8988T (cell line): ENCODE results near the gene DPH3.

ENCODE experiments used
- DNase-seq: peaks from one replicate; pipeline ENCODE4 v3.0.0; 2011

DPH3 gene

GRCh38 chr3:16253601-16254000 lies 11.1 kb downstream of the DPH3 start:
- DNase-seq = no peak

DNA sequence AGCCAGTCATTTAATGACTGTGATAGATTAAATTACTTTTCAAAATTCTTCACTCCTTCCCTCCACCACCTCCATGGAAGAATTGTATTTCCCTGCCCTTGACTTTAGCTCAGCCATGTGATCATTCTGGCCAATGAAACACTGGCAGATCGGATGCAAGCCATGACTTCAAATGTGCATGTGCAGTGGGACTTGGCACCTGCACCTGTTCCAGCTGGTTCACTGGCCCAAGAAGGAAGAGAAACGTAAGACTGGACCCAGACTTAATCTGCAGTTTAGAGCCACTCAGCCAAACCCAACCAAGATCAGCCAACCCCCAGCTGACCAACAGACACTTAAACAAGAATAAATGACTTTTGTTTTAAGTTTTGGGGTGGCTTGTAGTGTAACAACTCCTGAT lies 11.8 kb downstream of the DPH3 start:
- DNase-seq = no peak

DNA sequence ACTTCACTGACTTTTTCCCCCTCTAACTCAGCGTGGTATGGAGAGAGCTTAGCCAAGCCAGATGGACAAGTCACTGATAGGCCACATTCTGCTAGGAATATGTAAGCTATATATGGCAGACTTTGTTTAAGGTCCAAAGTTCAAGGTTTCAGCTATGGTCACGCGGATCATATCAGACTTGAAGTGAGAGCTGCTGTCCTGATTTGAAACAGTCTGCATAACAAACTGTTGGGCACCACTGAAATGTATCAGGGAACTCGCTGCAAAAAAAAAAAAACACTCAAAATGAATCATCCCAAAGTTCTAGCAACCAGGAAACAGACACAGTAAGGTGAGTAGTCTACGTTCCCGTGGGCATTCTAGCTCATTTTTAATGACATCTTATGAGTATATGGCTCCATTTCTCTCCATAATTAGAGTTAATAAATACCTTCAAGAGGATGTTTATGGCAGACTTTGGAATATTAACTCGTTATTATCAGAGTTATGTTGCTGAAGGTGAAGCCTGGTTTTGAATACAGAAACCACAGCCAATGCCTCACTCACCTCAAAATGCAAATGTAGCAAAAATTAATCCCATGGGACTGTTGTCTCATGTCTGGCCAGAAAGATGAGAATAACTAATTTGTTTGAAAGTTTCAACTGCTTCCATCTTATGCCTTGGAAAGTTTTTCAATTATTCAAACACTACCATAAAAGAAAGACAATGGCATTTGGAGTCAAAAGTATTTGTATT lies 12.3 kb downstream of the DPH3 start:
- no peak for DNase-seq

DNA sequence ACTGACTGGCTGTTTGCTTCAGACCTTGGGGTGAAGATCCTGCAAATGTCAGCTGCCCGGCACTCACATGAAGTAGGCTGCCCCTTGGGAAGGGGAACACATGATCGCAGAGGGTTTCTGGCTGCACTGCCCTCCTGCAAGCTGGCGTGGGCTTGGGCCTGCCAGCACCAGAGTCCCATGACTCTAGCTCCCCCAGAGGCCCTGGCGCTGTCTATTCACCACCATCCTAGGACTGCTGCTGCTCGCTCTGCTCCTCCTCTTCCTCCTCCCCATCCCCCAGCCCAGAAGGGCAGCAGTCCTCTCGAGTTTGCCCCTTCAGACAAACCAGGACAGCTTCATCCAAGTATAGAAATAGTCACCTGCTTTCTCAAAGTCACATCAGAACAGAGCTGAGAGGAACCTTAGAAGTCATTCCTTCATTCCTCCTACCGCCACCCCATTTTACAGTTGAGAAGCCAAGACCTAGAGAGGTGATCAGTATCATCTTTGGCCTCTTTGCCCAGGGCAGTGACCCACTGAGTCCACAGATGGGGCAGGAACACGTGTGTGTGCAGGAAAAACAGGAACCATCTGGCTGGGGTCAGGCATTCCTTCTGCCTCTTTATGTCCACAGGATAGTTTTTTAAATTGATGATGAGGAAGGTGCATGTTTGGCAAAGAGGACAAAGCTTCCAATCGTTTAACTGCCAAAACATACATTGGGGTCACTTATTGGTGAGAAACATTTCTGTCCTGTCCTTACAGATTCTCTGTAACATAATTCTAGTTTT lies 13.2 kb downstream of the DPH3 start:
- no peak for DNase-seq

GRCh38 chr3:16249886-16250285 lies 14.9 kb downstream of the DPH3 start:
- no peak for DNase-seq

DNA sequence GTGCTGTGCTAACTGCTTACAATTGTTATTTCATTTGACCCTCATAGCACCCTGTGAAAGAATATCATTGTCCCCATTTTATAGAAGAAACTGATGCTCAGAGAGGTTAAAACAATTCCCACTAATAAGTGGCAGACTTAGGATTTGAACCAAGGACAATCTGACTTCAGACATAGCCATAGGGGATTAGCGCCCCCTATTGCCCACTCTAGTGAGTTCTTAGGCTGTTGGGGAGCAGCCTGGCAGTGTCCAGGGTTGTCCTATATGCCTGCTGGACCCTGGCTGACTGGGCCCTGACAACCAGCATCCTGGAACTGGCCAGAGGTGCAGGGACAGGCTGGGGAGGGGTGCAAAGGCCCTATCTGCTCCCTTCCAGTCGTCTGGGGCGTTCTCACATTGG lies 15.4 kb downstream of the DPH3 start:
- DNase-seq = peak; percentile 40

- no peak for DNase-seq
Observed at GRCh38 chr3:16248556-16248955, 16.2 kb downstream of the DPH3 start.

GRCh38 chr3:16247282-16248061 lies 17.3 kb downstream of the DPH3 start:
- DNase-seq = peak; percentile 65

GRCh38 chr3:16245609-16246008 lies 19.1 kb downstream of the DPH3 start:
- no peak for DNase-seq

- no peak for DNase-seq
Observed at GRCh38 chr3:16243706-16244490, 20.8 kb downstream of the DPH3 start.

DNA sequence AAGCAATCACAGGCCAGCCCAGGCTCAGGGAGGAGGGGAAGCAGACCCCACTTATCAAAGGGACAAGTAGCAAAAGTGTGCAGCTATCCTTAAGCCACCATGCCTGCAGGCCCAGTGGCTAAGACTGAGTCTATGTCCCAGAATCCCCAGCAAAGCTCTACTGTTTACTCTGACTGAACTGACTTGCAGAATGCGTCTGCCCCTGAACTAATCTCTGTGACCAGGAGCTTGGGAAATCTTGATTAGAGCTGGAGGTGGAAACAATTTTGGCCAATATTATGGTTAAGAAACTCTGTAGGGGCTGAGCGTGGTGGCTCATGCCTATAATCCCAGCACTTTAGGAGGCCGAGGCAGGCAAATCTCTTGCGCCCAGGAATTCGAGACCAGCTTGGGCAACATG lies 22.6 kb downstream of the DPH3 start:
- no peak for DNase-seq

DNA sequence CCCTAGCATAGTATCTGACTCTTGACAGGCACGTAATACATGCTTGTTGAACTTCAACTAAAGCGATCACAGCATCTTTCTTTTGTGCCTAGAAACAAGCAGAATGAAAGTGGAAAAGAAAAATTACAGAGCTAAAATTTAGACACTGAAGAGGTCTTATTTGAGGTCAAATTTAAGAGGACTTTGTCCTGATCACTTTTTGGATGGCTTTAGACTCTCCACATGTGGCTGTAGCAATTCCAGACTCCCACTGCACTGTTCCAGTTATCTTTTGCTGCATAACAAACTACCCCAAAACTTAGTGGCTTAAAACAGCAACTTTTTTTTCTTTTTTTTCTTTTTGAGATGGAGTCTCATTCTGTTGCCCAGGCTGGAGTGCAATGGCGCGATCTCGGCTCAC lies 23.5 kb downstream of the DPH3 start:
- no peak for DNase-seq

- DNase-seq = no peak
Observed at GRCh38 chr3:16240229-16241023, 24.3 kb downstream of the DPH3 start.

DNA sequence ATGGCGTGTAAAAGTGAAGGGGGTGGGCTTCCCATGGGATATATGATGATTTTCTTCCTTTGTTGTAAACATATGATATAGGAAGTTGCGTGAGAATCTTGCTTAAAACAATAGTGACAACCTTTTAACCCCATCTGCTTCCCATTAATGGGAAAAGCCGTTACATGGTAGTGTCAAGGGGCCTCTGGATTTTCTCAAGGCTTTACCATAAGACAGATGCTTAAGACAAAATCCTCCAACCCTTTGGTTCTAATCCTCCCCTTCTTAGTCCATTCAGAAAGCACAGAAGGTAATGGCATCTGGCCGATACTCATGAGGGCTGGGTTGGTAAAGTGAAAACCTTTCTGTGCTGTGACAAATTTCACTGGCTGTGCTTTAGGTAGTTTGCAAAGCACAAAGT lies 25.0 kb downstream of the DPH3 start:
- DNase-seq = no peak

- DNase-seq = no peak
Observed at GRCh38 chr3:16239086-16239770, 25.5 kb downstream of the DPH3 start.

DNA sequence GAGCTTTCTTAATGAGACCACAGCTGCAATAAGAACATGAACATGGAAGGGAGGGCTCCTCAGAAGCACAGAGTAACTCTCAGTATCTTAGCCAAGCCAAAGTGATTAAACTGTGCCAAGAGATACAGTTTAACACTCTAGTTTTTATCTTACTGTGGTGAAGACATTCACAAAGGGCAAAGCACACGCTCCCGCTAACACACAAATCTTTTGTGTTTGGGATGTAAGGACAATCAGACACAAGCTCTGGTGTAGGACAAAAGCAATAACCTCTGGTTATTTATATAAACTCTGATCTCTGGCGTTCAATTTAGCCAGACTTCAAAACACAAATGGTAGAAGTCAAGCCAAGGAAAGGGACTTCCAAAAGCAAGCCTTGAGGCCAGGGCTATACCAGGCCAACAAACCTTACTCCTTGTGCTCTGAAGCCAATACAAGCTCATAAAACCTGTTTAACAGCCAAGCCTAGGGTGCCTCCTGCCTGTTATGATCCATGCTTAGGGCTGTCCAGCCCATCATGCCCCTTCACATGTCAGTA lies 27.8 kb downstream of the DPH3 start:
- DNase-seq = no peak

GRCh38 chr3:16236030-16236639 lies 28.6 kb downstream of the DPH3 start:
- no peak for DNase-seq

GRCh38 chr3:16234281-16234680 lies 30.5 kb downstream of the DPH3 start:
- DNase-seq = no peak

GRCh38 chr3:16233806-16234205 lies 30.9 kb downstream of the DPH3 start:
- DNase-seq = no peak

DNA sequence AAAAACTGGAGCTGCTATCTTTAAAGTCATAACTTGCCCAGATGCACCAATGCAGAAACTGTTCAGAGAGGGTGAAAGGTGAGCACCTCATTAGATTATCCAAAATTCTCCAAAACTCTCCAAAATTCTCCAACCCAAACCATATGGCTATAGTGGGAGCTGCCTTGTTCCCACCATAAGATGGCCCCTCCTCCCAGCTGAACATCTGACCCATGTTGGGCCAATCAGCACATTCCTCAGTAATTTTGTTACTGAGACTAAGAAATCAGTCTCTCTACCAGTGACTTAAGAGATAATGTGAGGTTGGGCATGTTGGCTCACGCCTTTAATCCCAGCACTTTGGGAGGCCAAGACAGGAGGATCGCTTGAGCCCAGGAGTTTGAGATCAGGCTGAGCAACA lies 32.8 kb downstream of the DPH3 start:
- no peak for DNase-seq

DNA sequence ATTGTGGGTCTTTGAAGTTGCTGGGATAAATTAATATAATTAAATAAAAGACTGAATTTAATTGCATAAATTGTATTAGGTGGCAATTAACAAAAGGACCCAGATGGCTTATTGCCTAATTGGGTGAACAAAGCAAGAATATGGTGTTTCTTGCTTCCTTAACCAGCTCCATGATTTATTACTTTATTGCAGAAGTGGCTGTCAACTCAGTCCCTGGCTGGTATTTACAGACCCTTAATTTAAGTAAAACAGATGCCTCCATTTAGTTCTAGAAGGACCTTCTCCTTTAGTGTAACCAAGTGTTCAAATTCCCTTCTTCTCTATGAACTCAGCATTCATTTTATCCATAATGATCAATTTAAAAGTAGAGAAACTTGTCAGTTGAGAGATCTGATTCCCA lies 35.1 kb downstream of the DPH3 start:
- no peak for DNase-seq
